HG03139 (cell line): ENCODE results near the gene GRIA1.

ENCODE experiments used
- ATAC-seq: cut with Tn5 transposase; IDR thresholded peaks from one replicate; pipeline ENCODE4 v1.9.1; 2021; ENCODE audit not compliant: unreplicated experiment

GRIA1 gene

GRCh38 chr5:153601377-153601776, 110.9 kb downstream of the GRIA1 start:
- ATAC-seq: peak; percentile 61

GRCh38 chr5:153605386-153605785, 114.9 kb downstream of the GRIA1 start:
- ATAC-seq: no peak

GRCh38 chr5:153610009-153610408, 119.5 kb downstream of the GRIA1 start:
- ATAC-seq: no peak

GRCh38 chr5:153610811-153611210, 120.3 kb downstream of the GRIA1 start:
- ATAC-seq: no peak

- no peak for ATAC-seq
Measured at GRCh38 chr5:153613144-153613543, 122.7 kb downstream of the GRIA1 start.

- no peak for ATAC-seq
Measured at GRCh38 chr5:153613672-153614071, 123.2 kb downstream of the GRIA1 start.

GRCh38 chr5:153617190-153617589, 126.7 kb downstream of the GRIA1 start:
- no peak for ATAC-seq

GRCh38 chr5:153618307-153618706, 127.8 kb downstream of the GRIA1 start:
- no peak for ATAC-seq

GRCh38 chr5:153618867-153619266, 128.4 kb downstream of the GRIA1 start:
- no peak for ATAC-seq

GRCh38 chr5:153619771-153620170, 129.3 kb downstream of the GRIA1 start:
- ATAC-seq: no peak

- no peak for ATAC-seq
Measured at GRCh38 chr5:153623124-153623523, 132.7 kb downstream of the GRIA1 start.

GRCh38 chr5:153623751-153624450, 133.4 kb downstream of the GRIA1 start:
- ATAC-seq: no peak

GRCh38 chr5:153624451-153624765, 133.9 kb downstream of the GRIA1 start:
- no peak for ATAC-seq

GRCh38 chr5:153625826-153626354, 135.4 kb downstream of the GRIA1 start:
- ATAC-seq: no peak

GRCh38 chr5:153626836-153627235, 136.4 kb downstream of the GRIA1 start:
- ATAC-seq: no peak

GRCh38 chr5:153629027-153629895, 138.8 kb downstream of the GRIA1 start:
- ATAC-seq: no peak

- ATAC-seq: no peak
Measured at GRCh38 chr5:153630546-153630945, 140.1 kb downstream of the GRIA1 start.

- ATAC-seq: no peak
Measured at GRCh38 chr5:153632748-153633290, 142.3 kb downstream of the GRIA1 start.

GRCh38 chr5:153636670-153637451, 146.4 kb downstream of the GRIA1 start:
- no peak for ATAC-seq

- ATAC-seq: no peak
Measured at GRCh38 chr5:153640293-153640692, 149.8 kb downstream of the GRIA1 start.

GRCh38 chr5:153641183-153641688, 150.8 kb downstream of the GRIA1 start:
- no peak for ATAC-seq
